Naive B cell (primary cell): ENCODE data around the gene ADGRB3. TPM values are rescaled to one million over a fixed set of nuclear protein-coding genes. Genes with fewer than 3 reads are reported as not detected.
A peak's percentile ranks its signal among the peaks of the same experiment; 100 is the strongest.

Experiments used
- ATAC-seq, 2 donors: fragments of 150-1000 bp; cut with Tn5 transposase; 2 replicates each; pipeline ENCODE4 v1.10.0; 2021; ENCODE audit warnings: low read depth in 2 of 2, mild to moderate bottlenecking in 2 of 2, moderate library complexity in 2 of 2
- DNase-seq: peaks from one replicate; pipeline ENCODE4 v3.0.0; 2022
- H3K27ac Mint-ChIP-seq, 6 donors: one replicate each; pipeline ENCODE4 v1.8.0; 2020 to 2022; ENCODE audit warnings: mild to moderate bottlenecking in 6 of 6, mixed read lengths in 6 of 6, moderate library complexity in 5 of 6, inconsistent platforms in 2 of 6
- H3K27me3 Mint-ChIP-seq, 3 donors: one replicate each; pipeline ENCODE4 v1.8.0; 2021 to 2022; ENCODE audit warnings: mixed read lengths in 3 of 3, mild to moderate bottlenecking in 1 of 3
- H3K36me3 Mint-ChIP-seq, 2 donors: one replicate each; pipeline ENCODE4 v1.8.0; 2020 to 2022; ENCODE audit warnings: mixed read lengths in 2 of 2, inconsistent platforms in 1 of 2, mild to moderate bottlenecking in 1 of 2
- H3K4me1 Mint-ChIP-seq, 3 donors: one replicate each; pipeline ENCODE4 v1.8.0; 2020 to 2022; ENCODE audit warnings: mixed read lengths in 3 of 3, inconsistent platforms in 1 of 3, mild to moderate bottlenecking in 1 of 3, moderate library complexity in 1 of 3
- H3K4me3 Mint-ChIP-seq, 8 donors: one replicate each; pipeline ENCODE4 v1.8.0; 2020 to 2022; ENCODE audit warnings: mild to moderate bottlenecking in 8 of 8, mixed read lengths in 8 of 8, moderate library complexity in 8 of 8, inconsistent platforms in 2 of 8
- H3K9me3 Mint-ChIP-seq, 7 donors: one replicate each; pipeline ENCODE4 v1.8.0; 2020 to 2022; ENCODE audit warnings: mixed read lengths in 7 of 7, mild to moderate bottlenecking in 5 of 7, inconsistent platforms in 2 of 7, moderate library complexity in 1 of 7
- polyA plus RNA-seq, 6 donors: library from polyadenylated mRNA; unstranded; fragments of 300-500 nt; fragmentation: Illumina TruSeq; gene quantifications; one replicate each; pipeline ENCODE4 v1.2.3, GENCODE V29; 2021; ENCODE audit warnings: low read depth in 6 of 6

The ADGRB3 gene
- polyA plus RNA-seq, 6 donors from 2014 or later: not detected

DNA sequence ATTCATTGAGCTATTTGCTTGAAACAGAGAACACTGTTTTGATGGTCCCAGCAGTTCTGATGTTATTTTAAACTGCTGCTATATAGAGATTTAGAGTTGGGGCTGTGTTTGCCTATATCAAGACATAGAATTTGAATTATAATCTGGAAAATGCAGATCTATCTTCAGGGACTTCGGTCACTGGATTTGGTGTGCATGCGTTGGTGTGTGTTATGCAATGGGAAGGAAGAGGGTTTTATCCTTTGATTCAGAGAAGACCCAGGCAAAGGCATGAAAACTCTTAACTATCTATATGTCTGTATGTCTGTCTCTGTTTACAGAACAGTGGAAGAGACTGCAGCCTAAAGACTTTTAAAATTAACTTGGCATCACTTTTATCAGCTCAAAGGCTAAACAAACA, 2.0 kb downstream of the ADGRB3 start:
- Mint-ChIP-seq H3K4me3 (no peak overlapping the region), H3K27me3 (peaks cover 58 to 70% (median 66%) of the 10 kb centered on the region in 3 donors), H3K4me1 (peaks cover 21 to 28% (median 22%) of the 10 kb centered on the region in 3 donors), H3K9me3 (peaks cover 0 to 2% (median 0%) of the 10 kb centered on the region in 7 donors), H3K36me3 (no peaks in the 10 kb centered on the region), H3K27ac (no peak overlapping the region)
- no peak for DNase-seq
- no peak for ATAC-seq

DNA sequence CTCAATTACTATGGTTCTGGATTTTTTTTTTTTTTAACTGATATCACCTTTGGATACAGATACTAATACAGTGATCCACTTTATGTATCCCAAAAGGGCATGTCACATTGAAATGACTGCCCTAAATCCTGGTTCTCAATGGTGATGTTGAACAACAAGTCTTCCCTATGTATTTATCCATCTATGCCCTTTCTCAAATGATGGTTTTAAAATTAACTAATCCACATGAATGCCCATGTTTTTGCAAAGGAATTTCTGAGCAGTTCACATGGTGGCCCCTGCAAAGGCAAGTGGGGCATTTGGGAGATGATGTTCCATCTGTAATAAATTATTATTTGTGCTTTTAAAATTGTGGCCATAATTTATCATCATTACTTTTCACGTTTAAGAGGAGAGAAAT, 2.7 kb downstream of the ADGRB3 start:
- peaks cover 21 to 28% (median 22%) of the 10 kb centered on the region in 3 donors for H3K4me1 Mint-ChIP-seq
- H3K4me3 Mint-ChIP-seq: no peak overlapping the region
- H3K27ac Mint-ChIP-seq: no peak overlapping the region
- peaks cover 58 to 70% (median 66%) of the 10 kb centered on the region in 3 donors for H3K27me3 Mint-ChIP-seq
- H3K36me3 Mint-ChIP-seq: no peaks in the 10 kb centered on the region
- peaks cover 0 to 2% (median 0%) of the 10 kb centered on the region in 7 donors for H3K9me3 Mint-ChIP-seq
- no peak for DNase-seq
- ATAC-seq: no peak

DNA sequence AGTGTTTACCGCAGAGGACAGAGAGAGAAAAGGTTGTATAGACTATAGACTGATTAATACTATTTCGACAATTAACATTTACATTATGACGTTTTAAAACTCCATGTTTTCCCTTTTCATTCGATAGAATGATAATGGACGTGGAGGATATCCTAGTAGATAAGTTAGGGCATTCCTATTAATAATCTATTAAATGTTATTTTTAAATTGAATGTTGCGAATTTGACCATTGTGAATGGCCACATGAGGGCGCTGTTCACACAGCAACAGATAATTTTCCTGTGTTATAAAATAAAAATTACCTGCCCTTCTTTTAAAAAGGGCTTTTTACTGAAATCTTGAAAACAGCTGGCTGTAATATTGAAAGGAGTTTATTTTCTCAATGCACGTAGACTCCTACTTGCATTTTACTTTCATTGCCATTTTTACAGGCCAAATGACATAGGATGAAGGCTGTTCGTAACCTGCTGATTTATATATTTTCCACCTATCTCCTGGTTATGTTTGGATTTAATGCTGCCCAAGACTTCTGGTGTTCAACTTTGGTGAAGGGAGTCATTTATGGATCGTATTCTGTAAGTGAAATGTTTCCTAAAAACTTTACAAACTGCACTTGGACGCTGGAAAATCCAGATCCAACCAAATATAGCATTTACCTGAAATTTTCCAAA, 3.3 kb downstream of the ADGRB3 start:
- ATAC-seq (no peak), DNase-seq (no peak)
- Mint-ChIP-seq H3K9me3 (peaks cover 0 to 2% (median 0%) of the 10 kb centered on the region in 7 donors), H3K27me3 (peaks cover 54 to 65% (median 62%) of the 10 kb centered on the region in 3 donors), H3K4me3 (no peak overlapping the region), H3K36me3 (no peaks in the 10 kb centered on the region), H3K4me1 (peaks cover 21 to 28% (median 22%) of the 10 kb centered on the region in 3 donors), H3K27ac (no peak overlapping the region)

DNA sequence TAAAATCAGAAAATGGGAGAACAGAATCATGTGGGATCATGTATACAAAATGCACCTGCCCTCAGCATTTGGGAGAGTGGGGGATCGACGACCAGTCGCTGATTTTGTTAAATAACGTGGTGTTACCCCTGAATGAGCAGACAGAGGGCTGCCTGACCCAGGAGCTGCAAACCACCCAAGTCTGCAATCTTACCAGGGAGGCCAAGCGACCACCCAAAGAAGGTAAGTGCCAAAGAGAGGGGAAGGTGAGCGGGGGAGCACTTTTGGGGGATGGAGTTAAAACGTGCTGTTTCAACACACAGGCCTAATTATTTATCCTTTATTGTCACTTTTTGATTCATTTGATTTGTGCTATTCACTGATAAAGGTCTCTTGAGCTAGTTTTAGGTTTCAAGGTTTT, 4.1 kb downstream of the ADGRB3 start:
- Mint-ChIP-seq H3K36me3 (no peaks in the 10 kb centered on the region), H3K27me3 (peaks cover 46 to 56% (median 53%) of the 10 kb centered on the region in 3 donors), H3K4me1 (peaks cover 16 to 20% (median 17%) of the 10 kb centered on the region in 3 donors), H3K27ac (no peak overlapping the region), H3K4me3 (no peak overlapping the region), H3K9me3 (peaks cover 0 to 2% (median 0%) of the 10 kb centered on the region in 7 donors)
- no peak for ATAC-seq
- DNase-seq: no peak

DNA sequence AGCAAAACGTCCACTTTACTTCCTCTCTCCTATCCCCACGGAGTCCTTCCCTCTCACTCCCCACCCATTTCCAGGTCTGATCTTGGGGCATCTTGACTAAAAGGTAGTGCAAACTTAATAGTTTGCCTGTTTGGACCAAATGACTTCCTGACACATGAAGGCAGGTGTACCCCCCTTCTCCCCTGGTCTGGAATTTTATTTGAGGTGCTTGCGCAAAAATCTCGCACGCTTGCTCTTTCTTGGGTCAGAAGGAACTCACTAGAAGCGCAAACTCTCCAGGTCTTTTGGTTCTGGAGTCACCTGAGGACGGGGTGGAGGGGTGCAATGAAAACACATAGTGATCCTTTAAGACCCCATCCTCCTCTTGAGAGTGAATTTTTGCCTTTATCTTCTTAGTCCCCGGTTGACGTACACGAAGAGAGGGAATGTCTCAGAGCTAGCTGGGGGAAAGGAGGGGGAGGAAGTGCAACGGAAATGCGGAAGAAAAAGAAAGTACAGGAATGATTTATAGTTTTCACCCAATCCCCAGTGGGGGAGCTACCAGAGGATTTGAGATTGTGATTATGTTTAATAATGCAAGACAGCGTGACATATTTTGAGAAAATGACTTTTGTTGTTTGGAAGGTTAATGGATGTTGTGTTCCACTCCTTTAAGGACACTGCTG, 4.9 kb downstream of the ADGRB3 start:
- H3K27ac Mint-ChIP-seq: no peak overlapping the region
- no peak overlapping the region for H3K4me3 Mint-ChIP-seq

DNA sequence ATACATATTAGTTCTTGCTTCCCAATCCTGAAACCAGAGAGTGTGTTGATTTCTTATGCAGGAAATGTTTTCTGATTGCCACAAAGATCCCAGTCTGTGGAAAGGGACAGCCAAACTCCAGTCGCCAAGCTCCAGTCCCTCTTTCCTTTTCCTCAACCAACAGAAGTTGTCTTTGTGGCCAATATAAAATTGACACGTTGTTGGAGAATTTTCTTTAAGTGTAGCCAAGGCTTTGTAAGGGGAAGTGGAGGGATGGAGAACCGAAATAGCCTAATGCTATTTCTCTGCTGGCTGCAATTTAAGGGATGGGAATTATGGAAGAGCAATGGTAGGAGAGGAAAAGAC, 5.4 kb downstream of the ADGRB3 start:
- no peaks in the 10 kb centered on the region for H3K36me3 Mint-ChIP-seq
- H3K27ac Mint-ChIP-seq: no peak overlapping the region
- no peaks in the 10 kb centered on the region for H3K9me3 Mint-ChIP-seq
- H3K27me3 Mint-ChIP-seq: peaks cover 39 to 44% (median 43%) of the 10 kb centered on the region in 3 donors
- H3K4me1 Mint-ChIP-seq: peaks cover 8 to 9% (median 8%) of the 10 kb centered on the region in 3 donors
- DNase-seq (no peak), ATAC-seq (no peak)
- H3K4me3 Mint-ChIP-seq: no peak overlapping the region

More for the DNA sequence above, 4.9 kb downstream of the ADGRB3 start:
- no peak for ATAC-seq
- Mint-ChIP-seq H3K27me3 (peaks cover 42 to 49% (median 48%) of the 10 kb centered on the region in 3 donors), H3K4me1 (peaks cover 11 to 14% (median 11%) of the 10 kb centered on the region in 3 donors), H3K36me3 (no peaks in the 10 kb centered on the region), H3K9me3 (no peaks in the 10 kb centered on the region)
- no peak for DNase-seq

DNA sequence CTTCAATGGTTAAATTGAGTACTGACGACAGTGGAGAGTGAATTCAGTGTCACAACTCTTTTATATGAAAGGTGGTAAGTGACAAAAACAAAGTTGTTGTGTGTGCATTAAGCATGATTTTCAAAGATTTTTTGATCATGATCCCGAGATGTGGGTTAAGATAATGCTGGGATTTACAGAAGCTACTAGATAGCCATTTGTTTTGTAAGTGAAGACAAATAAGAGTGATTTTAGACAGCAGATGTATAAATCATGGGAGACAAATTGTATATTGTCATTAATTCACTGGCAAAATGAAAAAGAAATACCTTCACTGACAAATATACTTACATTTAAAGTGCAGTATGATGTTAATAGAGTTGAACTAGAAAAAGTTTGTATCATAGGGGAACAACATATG, 6.1 kb downstream of the ADGRB3 start:
- DNase-seq (no peak), ATAC-seq (no peak)
- H3K27me3 Mint-ChIP-seq: peaks cover 32 to 37% (median 36%) of the 10 kb centered on the region in 3 donors

DNA sequence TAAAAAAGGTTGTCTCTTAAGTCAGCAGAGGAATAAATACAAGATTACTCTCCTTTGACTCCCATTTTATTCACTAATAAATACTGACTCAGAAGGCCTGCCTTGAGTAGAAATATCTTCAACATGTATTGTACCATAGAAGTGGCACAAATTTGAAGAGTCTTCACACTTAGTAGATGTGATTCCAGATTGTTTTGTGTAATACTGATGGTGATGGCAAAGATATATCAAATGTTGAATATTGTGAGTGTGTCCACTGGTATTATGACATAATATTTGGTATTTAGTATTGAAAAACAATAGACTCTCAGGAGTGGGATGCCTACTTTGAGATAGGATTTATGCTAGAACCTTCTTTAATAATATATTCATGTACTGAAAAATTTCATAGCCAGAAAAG, 7.0 kb downstream of the ADGRB3 start:
- DNase-seq (no peak), ATAC-seq (no peak)
- Mint-ChIP-seq H3K4me1 (no peaks in the 10 kb centered on the region), H3K9me3 (no peaks in the 10 kb centered on the region), H3K27ac (no peak overlapping the region), H3K27me3 (peaks cover 24 to 29% (median 28%) of the 10 kb centered on the region in 3 donors), H3K4me3 (no peak overlapping the region), H3K36me3 (no peaks in the 10 kb centered on the region)

More for the DNA sequence above, 6.1 kb downstream of the ADGRB3 start:
- peaks cover under 1 to 2% (median under 1%) of the 10 kb centered on the region in 3 donors for H3K4me1 Mint-ChIP-seq
- no peak overlapping the region for H3K4me3 Mint-ChIP-seq
- no peak overlapping the region for H3K27ac Mint-ChIP-seq
- H3K9me3 Mint-ChIP-seq: no peaks in the 10 kb centered on the region
- no peaks in the 10 kb centered on the region for H3K36me3 Mint-ChIP-seq

DNA sequence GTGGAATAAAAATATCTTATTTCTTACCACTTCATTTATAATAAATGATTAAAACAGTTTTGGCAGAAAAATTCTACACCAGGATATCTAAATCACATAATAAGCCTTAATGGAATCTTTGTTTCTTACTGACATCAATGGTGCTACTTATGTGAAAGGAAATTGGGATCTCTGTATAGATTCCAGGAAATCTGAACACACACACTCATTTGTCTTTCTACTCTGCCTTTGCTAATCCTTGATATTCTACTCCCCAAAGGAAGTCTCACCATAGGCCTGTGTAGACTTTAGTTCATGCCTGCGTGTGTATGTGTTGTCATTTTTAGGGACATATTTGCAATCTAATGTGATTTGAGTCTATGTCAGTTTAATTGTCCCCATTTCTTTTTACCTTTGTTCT, 7.9 kb downstream of the ADGRB3 start:
- DNase-seq: no peak
- ATAC-seq: no peak
- Mint-ChIP-seq H3K9me3 (no peaks in the 10 kb centered on the region), H3K4me3 (no peak overlapping the region), H3K27me3 (peaks cover 18 to 20% (median 19%) of the 10 kb centered on the region in 3 donors), H3K4me1 (no peaks in the 10 kb centered on the region), H3K36me3 (no peaks in the 10 kb centered on the region), H3K27ac (no peak overlapping the region)

DNA sequence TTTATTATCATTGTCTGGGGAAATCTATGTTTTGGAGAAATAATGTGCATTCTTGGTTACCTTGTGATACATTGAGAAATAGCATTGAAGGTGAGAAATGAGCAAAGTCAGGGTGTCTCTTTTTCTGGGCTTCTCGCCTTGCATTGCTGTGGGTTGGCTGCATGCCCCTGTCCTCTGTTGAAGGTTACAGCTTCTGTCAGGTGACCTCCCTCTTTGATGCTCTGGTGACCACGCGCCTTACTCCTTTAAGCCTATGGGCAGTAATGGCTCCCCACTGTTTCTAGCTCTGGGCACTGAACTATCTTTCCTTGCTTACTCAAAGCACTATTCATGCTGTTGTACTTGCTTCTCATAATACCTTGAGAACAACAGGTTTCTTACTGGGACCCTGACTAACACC, 14.6 kb downstream of the ADGRB3 start:
- ATAC-seq: no peak

DNA sequence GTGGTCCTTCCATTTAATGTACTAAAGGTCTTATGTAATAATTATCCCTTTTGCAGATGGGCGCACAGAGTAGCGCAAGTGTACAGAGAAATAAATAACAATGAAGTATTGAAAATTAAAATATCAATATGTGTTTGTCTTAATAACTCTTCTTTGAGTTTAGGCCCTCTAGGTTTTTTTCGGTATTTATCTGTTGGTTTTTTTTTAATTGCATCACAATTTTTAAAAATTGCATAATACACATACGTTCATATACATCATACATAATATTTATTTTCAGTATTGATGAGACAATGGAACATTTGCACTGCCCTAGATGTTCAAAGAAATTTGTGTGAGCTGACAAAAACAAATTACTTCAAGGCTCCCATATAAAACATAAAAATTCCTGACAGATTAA, 15.1 kb downstream of the ADGRB3 start:
- no peaks in the 10 kb centered on the region for H3K9me3 Mint-ChIP-seq
- DNase-seq (no peak), ATAC-seq (no peak)
- no peaks in the 10 kb centered on the region for H3K36me3 Mint-ChIP-seq
- H3K27me3 Mint-ChIP-seq: no peaks in the 10 kb centered on the region
- H3K27ac Mint-ChIP-seq: no peak overlapping the region
- no peak overlapping the region for H3K4me3 Mint-ChIP-seq
- no peaks in the 10 kb centered on the region for H3K4me1 Mint-ChIP-seq

More for the DNA sequence above, 14.6 kb downstream of the ADGRB3 start:
- H3K9me3 Mint-ChIP-seq: no peaks in the 10 kb centered on the region
- H3K36me3 Mint-ChIP-seq: no peaks in the 10 kb centered on the region
- H3K27ac Mint-ChIP-seq: no peak overlapping the region
- H3K4me3 Mint-ChIP-seq: no peak overlapping the region
- no peaks in the 10 kb centered on the region for H3K4me1 Mint-ChIP-seq
- no peak for DNase-seq
- no peaks in the 10 kb centered on the region for H3K27me3 Mint-ChIP-seq

DNA sequence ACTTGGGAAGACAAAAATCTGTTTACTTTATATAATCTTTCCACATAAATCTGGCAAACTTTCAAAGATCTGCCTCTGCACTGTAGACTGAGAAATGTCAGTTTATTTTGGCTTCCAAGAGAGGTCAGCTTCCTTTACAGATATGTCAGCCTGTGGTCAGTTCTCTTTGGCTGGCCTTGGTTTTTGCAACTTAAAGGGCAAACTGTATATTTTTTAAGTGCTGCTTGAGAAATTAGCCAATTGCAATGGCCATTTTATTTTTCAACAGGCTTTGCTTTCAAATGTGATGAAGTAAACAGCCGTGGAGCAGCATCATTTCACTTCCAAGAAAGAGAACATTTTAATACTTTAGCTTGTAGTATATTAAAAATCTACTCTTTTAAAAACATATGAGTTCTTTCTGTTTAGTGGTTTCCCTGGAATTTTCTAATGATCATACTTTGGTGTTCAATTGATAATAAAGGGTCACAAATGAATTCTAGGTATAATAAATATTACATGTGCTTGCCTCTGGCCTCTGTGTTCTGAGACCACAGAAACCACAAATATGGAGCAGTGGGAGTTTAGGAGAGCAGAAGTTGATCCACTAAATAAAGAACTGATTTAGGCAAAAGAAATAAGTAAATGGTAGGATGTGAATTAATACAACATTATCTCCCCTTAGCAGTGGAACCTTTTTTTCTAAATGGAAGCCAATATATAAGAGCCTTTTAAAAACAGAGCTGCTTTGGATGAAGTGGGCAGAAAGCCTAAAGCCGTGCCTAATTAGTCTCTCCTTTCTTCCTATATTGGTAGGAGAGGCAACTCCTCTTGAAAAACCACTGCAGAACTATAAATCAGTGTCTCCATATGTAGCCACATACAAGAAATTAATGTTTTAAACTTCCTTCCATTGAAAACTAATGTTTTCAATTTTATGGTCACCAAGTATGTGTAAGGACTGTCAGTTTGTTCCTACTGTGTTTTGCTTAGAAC, 16.2 kb downstream of the ADGRB3 start:
- Mint-ChIP-seq H3K9me3 (no peaks in the 10 kb centered on the region), H3K27me3 (no peaks in the 10 kb centered on the region), H3K27ac (no peak overlapping the region), H3K36me3 (no peaks in the 10 kb centered on the region), H3K4me1 (no peaks in the 10 kb centered on the region), H3K4me3 (no peak overlapping the region)
- ATAC-seq: no peak
- no peak for DNase-seq

DNA sequence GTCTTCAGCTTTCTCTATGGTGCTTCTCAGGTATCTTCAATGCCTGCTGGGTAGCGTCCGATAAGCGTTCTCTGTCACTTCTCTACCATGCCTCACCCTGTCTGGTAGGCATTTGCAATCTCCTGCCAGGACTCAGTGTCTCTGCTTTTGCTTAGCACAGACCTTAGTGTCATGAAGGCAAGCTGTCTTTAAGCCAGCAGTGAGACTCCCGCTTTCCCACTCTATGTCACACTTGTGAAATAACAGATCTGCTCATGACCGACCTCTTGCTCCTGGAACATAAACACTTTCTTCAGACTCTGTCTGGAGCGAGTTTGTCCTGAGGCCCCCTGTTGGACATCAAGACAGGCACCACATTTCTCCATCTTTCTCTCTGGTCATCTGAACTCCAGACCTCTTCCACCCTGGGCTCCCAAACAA, 17.0 kb downstream of the ADGRB3 start:
- DNase-seq (no peak), ATAC-seq (no peak)
- Mint-ChIP-seq H3K4me1 (no peaks in the 10 kb centered on the region), H3K27me3 (no peaks in the 10 kb centered on the region), H3K9me3 (no peaks in the 10 kb centered on the region), H3K36me3 (no peaks in the 10 kb centered on the region), H3K27ac (peak overlapping the region in 1 of 6 donors; percentile 0), H3K4me3 (no peak overlapping the region)
